ENCODE results near the gene COQ8A.

- TF ChIP-seq CTCF (IDR thresholded peaks at IDR 0.05; ENCODE audit: low read length) (no peak), EZH2 (IDR thresholded peaks at IDR 0.05; ENCODE audit: borderline replicate concordance, low read length) (no peak)
Observed at GRCh38 chr1:226980122-226980560, 40.0 kb downstream of the COQ8A start.

Measured in OCI-LY1 (cell line).